GM12874 (cell line): ENCODE measurements around the gene FMN1.

ENCODE experiments used
- CTCF ChIP-seq: IDR thresholded peaks from 2 replicates; pipeline ENCODE4 v1.5.1; 2011; ENCODE audit warnings: low read depth, mild to moderate bottlenecking, control low read depth, low read length, moderate library complexity; ENCODE audit not compliant: insufficient read depth

FMN1 gene

DNA sequence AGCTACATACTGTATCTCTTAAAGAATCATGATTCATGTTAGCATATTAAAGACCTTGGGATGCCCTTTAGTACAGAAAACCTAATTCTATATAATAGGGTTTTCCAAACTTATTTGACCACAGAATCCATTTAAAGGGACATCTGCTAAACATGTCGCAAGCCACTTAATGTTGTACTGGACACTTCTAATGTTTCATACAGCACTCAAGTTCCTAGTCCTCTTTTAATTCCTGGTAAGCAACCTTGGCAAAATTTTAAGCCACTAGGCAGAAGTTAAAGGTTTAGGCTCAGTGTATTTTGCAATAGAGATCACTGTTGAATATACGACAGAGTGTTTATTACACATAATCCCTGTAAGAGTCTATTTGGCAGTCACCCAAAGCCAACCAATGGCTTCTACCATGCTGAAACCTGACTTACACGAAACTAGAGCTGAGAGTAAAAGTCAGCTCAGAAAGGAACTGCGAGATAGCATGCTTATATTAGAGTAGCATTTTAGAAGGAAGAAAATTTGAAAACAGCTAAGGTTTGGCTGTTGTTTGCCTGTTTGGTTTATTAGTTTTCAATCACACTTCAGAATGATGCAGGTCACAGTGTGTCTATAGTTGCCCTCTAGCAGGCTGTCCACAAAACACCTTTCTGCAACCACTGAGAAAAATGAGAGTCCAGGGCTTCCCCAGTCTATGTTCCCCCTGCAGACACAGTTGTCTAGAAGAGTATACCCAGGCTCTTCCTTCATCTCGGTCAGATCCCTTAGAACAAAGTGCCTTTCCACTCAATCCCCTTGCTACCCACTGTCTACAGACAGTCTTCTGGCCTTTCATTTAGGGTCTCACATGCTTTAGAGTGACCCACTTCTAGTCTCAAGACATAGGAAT lies 104.4 kb downstream of the FMN1 start:
- no peak for TF ChIP-seq CTCF

DNA sequence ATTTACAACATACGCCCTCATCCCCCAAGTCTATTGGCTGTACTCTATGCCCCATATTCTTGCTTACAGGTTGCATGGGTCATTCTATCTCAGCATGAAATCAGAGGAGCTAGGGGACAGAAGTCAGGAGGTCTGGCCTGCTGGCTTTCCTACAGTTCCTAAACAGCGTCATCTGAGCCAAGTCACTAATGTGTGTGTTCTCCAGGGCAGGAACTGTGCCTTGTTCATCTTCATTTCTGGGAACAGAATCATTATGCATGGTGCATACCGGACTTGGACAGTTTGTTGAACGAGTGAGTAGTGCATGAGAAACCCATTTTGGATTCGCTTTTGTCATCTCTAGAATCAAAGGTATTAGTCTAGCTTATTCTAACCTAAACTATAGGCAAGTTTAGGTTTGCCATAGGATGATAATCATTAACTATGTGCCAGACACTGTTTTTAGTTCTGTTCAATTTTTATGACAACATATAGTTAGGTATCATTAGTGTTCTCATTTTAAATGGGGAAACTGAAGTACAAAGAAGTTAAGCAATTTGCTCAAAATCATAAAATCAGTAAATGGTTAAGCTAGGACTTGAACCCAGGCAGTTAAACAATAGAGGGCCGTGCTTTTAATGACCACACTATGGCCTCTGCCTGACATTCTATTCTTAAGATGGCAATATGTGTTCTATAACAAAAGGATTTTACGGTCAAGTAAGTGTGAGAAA lies 105.2 kb downstream of the FMN1 start:
- TF ChIP-seq CTCF, result no peak

GRCh38 chr15:33086500-33087121 lies 107.9 kb downstream of the FMN1 start:
- peak; percentile 26; the same call in 1 of the 2 replicates for TF ChIP-seq CTCF

- no peak for TF ChIP-seq CTCF
Observed at GRCh38 chr15:33084661-33085060, 109.9 kb downstream of the FMN1 start.

DNA sequence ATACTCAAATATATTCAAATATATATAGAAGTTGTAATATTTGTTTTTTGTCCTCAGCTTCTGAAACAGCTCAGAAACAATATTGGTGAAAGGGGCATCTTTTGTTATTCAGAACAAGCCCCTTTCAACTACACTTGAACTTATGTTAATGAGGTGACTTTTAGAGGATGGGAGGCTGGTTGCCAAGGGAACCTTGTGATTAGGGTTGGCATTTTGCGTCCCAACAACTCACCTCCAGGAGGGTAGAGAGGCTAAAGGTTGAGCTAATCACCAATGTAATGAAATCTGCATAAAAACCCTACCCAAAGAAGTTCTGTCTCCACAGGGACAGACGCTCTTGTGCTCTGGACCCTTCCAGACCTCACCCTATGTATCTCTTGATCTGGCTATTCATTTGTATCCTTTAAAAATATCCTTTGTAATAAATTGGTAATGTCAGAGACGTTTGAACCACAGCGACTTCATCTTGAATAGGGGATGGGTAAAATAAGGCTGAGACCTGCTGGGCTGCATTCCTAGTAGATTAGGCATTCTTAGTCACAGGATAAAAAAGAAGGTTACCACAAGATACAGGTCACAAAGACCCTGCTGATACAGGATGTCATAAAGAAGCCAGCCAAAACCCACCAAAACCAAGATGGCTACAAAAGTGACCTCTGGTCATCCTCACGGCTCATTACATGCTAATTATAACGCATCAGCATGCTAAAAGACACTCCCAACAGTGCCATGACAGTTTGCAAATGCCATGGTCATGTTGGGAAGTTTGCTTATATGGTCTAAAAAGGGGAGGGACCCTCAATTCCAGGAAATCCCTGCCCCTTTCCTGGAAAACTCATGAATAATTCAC lies 111.1 kb downstream of the FMN1 start:
- no peak for TF ChIP-seq CTCF

GRCh38 chr15:33080006-33080405 lies 114.5 kb downstream of the FMN1 start:
- TF ChIP-seq CTCF, result no peak
